Measurements from ENCODE around the gene TMEM120A. TPM values are rescaled to one million over a fixed set of nuclear protein-coding genes. Genes with fewer than 3 reads are reported as not detected.

Gene TMEM120A
- polyA plus RNA-seq, 1 donor: 53.3 TPM

GRCh38 chr7:75957021-75957736 is 37.2 kb downstream of the TMEM120A start:
- DNase-seq (ENCODE audit: low read depth): no peak

- DNase-seq (ENCODE audit: low read depth): no peak
These were observed 39.0 kb downstream of the TMEM120A start for GRCh38 chr7:75955331-75955955.

GRCh38 chr7:75953931-75954330 is 40.5 kb downstream of the TMEM120A start:
- no peak for DNase-seq (ENCODE audit: low read depth)

- DNase-seq (ENCODE audit: low read depth): no peak
These were observed 41.0 kb downstream of the TMEM120A start for GRCh38 chr7:75953431-75953830.

DNA sequence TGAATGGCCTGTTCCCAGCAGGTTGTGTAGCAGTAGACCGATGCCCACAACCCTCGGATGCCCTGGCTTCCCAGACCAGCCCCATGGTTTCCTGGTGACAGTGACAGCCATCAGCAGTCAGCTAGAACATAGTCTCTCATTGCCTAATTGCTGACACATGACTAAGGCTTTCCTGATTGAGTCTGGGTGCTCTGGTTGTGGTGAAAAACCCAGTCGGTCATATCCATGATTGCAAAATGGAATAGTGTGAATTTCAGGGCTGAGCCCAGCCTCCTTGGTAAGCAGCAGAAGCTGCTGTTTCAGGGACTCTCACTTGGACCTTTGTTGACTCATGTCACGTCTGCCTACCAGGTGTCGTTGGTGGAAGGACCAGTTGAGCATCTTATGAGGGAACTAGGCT is 42.9 kb downstream of the TMEM120A start:
- DNase-seq (ENCODE audit: low read depth): no peak

GRCh38 chr7:75950111-75950681 is 44.2 kb downstream of the TMEM120A start:
- DNase-seq (ENCODE audit: low read depth): no peak

DNA sequence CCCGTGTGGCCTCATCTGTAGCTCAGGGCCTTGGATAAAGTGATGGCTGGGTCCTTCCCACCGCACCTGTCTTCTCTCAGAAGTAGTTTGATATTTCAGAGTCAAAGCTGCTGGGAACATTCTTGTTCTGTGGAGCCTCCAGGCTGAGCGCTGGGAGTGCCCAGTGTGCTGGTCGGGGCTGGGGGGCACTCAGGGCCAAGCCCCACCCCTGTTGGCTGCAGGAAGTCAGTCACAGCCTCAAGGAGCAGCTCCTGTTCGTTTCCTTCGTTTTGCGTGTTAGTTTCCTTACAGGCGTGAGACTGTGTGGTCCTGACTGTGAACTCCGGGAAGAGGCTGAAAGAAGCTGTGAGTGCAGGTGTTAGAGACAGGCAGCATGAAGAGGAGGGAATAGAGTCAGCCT is 46.2 kb downstream of the TMEM120A start:
- no peak for DNase-seq (ENCODE audit: low read depth)

- DNase-seq (ENCODE audit: low read depth): no peak
These were observed 48.1 kb downstream of the TMEM120A start for GRCh38 chr7:75946207-75946855.

DNA sequence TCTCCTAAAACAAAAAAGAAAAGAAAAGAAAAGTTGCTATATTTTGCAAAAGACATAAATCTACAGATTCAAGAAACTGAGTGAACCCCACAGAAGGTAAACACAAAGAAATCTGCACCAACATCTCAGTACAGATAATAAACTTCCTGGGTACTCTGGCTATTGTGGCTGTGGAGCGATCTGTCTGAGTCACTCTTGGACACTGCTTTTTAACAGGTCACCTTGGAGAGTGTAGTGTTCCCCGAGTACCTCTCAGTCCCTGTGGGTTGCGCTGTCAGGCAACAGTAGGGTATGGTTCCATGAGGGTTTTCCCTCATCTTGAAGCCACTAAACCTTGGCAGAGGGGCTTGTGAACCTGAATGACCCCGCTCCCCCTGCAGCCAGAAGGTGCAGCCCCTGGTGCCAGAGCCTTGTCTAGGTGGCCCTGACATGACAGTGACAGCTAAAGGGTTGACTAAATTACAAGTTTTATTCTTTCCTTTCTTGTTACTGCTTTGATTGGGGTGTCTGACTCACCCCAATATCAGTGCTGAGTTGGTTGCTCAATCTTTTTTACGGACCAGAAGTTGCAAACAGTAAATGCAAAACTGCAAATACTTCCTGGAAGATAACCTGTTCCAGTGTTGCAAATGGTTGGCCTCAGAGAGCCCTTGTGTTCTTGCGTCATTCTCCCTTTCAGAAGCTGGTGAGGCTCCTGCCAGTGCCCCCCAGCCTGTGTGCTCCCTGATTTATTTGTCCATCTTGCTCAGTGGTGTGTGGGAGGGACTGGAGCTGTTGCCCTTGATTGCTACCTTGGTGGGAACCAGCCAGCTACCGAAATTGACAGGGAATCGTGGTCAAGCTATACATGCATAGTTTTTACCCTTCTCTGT is 48.9 kb downstream of the TMEM120A start:
- no peak for DNase-seq (ENCODE audit: low read depth)

GRCh38 chr7:75944507-75944906 is 49.9 kb downstream of the TMEM120A start:
- DNase-seq (ENCODE audit: low read depth): no peak

DNA sequence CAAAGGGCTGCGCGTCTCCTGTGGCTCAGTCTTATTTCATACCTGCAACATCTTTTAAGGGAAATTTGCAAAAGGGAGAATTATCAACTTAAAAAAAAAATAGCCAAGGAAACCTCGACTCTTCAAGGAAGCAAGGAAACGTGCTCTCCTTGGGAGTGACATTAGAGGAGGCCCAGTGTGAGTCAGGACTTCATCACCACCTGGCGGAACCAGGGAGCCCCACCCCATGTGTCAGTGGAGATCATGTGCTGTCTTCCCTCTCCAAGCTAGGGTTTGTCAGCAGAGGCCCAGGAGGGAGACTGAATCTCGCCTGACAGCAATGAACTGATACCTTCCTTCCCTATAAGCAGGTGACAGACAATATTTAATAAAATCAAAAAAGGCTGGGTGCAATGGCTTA is 50.5 kb downstream of the TMEM120A start:
- DNase-seq (ENCODE audit: low read depth): no peak

DNA sequence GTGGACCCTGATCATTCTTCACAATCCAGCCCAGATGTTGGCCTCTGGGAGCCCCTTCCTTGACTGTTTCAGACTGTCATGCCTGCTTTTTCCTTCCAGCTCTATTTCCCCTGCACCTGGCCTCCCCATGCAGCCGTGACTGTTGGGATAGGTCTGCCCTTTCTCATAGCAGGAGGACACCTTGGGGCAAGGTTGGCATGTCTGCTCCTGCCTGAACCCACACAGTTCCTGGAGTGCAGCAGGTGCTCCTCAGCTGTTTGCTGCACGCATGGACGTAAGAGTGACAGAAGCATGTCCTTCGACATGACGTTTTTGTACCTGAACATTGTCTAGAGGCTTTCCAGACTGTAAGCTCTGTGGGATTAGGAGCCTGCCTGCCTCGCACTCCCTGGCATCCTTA is 55.5 kb downstream of the TMEM120A start:
- DNase-seq (ENCODE audit: low read depth): no peak

DNA sequence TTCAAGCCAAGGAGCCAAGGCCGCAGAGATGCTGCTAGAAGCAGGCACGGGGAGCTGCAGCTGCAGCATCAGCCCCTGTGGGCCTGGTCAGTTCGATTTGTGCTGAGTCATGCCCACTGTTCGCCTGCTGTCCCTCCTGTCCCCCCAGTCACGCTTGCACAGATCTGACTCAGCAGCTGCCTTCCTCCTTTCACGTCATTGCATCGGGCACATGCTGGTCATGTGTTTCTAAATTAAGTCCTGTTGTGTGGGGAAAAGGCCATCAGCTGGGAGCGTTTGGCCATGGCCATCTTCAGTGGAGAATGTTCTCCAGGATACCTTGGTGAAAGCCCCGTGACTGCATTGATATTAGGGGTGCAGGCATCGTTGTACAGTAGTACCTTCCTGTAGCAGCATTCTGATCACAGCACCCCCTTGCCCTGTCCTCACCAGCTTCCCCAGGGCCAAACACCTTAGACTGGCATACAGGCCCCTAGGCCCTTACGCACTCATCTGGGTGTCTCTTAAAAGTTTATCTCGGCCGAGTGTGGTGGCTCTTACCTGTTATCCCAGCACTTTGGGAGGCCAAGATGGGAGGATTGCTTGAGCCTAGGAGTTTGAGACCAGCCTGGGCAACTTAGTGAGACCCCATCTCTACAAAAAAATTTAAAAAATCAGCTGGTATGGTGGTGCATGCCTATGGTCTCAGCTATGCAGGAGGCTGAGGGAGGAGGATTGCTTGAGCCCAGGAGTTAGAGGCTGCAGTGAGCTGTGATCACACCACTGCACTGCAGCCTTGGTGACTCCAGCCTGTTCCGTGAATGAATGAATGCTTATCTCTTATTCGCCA is 56.2 kb downstream of the TMEM120A start:
- no peak for DNase-seq (ENCODE audit: low read depth)

Other genes with a start within 250 kb of the TMEM120A start
- 1.00 TPM for gene CCL26, start 222.4 kb downstream of the TMEM120A start, polyA plus RNA-seq (ENCODE audit: insufficient read length)
- gene CCL24, start 180.8 kb downstream of the TMEM120A start, polyA plus RNA-seq (ENCODE audit: insufficient read length): 0.24 TPM
- gene RHBDD2, start 115.6 kb downstream of the TMEM120A start, polyA plus RNA-seq (ENCODE audit: insufficient read length): 25.1 TPM
- 30.7 TPM for gene POR, start 79.4 kb downstream of the TMEM120A start, polyA plus RNA-seq (ENCODE audit: insufficient read length)
- gene STYXL1, start 53.4 kb upstream of the TMEM120A start, polyA plus RNA-seq (ENCODE audit: insufficient read length): 16.3 TPM
- 225 TPM for gene MDH2, start 53.5 kb upstream of the TMEM120A start, polyA plus RNA-seq (ENCODE audit: insufficient read length)
- 0.63 TPM for gene SRRM3, start 207.3 kb upstream of the TMEM120A start, polyA plus RNA-seq (ENCODE audit: insufficient read length)

Measured in forelimb muscle (tissue), 1 donor.